Central memory CD8-positive, alpha-beta T cell (primary cell): Measurements from ENCODE around the gene RAC2.

ENCODE experiments used
- ATAC-seq: fragments of 150-1000 bp; cut with Tn5 transposase; replicated peaks from 2 replicates; pipeline ENCODE4 v1.10.0; 2022; ENCODE audit warnings: mild to moderate bottlenecking, moderate FRiP score, moderate number of reproducible peaks; ENCODE audit not compliant: poor library complexity, severe bottlenecking; ENCODE audit errors: extremely low read depth
- DNase-seq, 2 donors: peaks; one replicate each; pipeline ENCODE4 v3.0.0; 2021; ENCODE audit warnings: low spot score in 2 of 2
- H3K27ac Mint-ChIP-seq: one replicate; pipeline ENCODE4 v1.8.0; 2022; ENCODE audit warnings: low read depth, mild to moderate bottlenecking, moderate library complexity, mixed read lengths
- H3K27me3 Mint-ChIP-seq: one replicate; pipeline ENCODE4 v1.8.0; 2022; ENCODE audit warnings: mixed read lengths
- H3K36me3 Mint-ChIP-seq: one replicate; pipeline ENCODE4 v1.8.0; 2022; ENCODE audit warnings: mild to moderate bottlenecking, moderate library complexity, mixed read lengths; ENCODE audit not compliant: insufficient read depth
- H3K4me1 Mint-ChIP-seq: one replicate; pipeline ENCODE4 v1.8.0; 2022; ENCODE audit warnings: mixed read lengths
- H3K4me3 Mint-ChIP-seq: one replicate; pipeline ENCODE4 v1.8.0; 2022; ENCODE audit warnings: mild to moderate bottlenecking, moderate library complexity, mixed read lengths
- H3K9me3 Mint-ChIP-seq: one replicate; pipeline ENCODE4 v1.8.0; 2022; ENCODE audit warnings: mixed read lengths

Gene RAC2

GRCh38 chr22:37244114-37244921 is at the start of gene RAC2:
Gene RAC2 (minus strand): TSS chr22:37244269. CDS start chr22:37244148, 121 bp downstream.
- Mint-ChIP-seq H3K36me3 (peaks cover 32% of the 10 kb centered on the region), H3K27ac (peak within 1 kb of the TSS; percentile 87), H3K4me3 (peak within 1 kb of the TSS; percentile 94), H3K9me3 (no peaks in the 10 kb centered on the region), H3K27me3 (no peaks in the 10 kb centered on the region), H3K4me1 (peaks cover 60% of the 10 kb centered on the region)
- DNase-seq (peak; percentile 64 to 67), ATAC-seq (peak; percentile 57)

GRCh38 chr22:37293172-37293571 is 49.1 kb upstream of the RAC2 start:
- Mint-ChIP-seq H3K27me3 (no peaks in the 10 kb centered on the region), H3K36me3 (peaks cover 49% of the 10 kb centered on the region), H3K4me3 (no peak overlapping the region), H3K4me1 (peaks cover 73% of the 10 kb centered on the region), H3K27ac (peak overlapping the region; percentile 39), H3K9me3 (no peaks in the 10 kb centered on the region)
- DNase-seq (no peak), ATAC-seq (no peak)

GRCh38 chr22:37292641-37293040 is 48.6 kb upstream of the RAC2 start:
- Mint-ChIP-seq H3K27ac (peak overlapping the region; percentile 69), H3K9me3 (no peaks in the 10 kb centered on the region), H3K4me3 (no peak overlapping the region), H3K27me3 (no peaks in the 10 kb centered on the region), H3K36me3 (peaks cover 45% of the 10 kb centered on the region), H3K4me1 (peaks cover 72% of the 10 kb centered on the region)
- DNase-seq = no peak
- ATAC-seq = no peak

DNA sequence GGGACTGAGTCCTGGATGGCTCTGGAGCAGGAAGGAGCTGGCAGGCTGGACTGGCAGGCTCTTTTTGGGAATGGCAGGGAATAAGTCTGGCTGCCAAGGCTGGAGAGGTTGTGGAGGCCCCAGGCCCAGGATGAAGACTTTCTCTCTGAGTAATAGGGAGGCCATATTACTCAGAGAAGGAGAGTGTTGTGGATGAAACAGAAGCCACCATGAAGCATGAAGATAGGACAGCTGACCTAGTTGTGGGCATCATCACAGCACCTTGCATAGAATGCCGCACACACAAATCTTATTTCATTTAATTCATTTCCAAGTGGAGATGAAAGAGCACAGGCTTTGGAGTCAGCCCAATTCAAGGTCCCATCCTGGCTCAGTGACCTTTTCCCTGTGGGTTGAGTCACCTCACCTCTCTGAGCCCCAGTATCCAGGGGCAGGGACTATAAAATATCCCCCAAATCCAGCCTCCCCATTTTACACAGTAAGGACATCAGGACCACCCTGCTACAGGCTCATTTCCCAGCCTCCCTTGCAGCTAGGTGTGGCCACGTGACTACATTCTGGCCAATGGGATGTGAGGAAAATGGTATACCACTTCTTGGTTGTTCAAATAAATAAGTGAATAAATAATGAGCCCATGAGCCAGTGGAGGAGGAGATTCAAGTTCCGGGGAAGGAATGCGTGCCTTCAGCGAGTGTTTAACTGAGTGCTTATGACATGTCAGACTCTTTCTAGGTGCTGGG is 47.7 kb upstream of the RAC2 start:
- no peak for ATAC-seq
- DNase-seq = no peak
- H3K36me3 Mint-ChIP-seq = peaks cover 44% of the 10 kb centered on the region
- no peaks in the 10 kb centered on the region for H3K27me3 Mint-ChIP-seq
- no peaks in the 10 kb centered on the region for H3K9me3 Mint-ChIP-seq
- H3K4me1 Mint-ChIP-seq = peaks cover 78% of the 10 kb centered on the region
- H3K4me3 Mint-ChIP-seq = no peak overlapping the region
- peak overlapping the region; percentile 69 for H3K27ac Mint-ChIP-seq

DNA sequence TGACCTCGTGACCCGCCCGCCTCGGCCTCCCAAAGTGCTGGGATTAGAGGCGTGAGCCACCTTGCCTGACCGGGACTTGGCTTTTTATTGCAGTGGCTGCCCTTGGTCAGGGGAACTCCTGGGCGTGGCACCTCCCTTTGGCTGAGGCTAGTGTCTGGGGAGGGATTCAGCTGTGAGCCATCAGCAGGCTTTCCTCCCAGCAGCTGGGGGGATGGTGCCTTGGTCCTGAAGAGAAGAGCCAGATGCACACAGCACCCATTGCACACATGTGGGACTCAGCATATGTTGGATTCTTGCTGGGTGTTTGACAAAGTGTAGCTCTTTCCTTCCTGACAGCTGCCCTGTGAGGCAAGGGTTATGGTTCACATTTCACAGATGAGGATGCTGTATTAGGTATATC is 46.7 kb upstream of the RAC2 start:
- DNase-seq (no peak), ATAC-seq (no peak)
- Mint-ChIP-seq H3K27me3 (no peaks in the 10 kb centered on the region), H3K27ac (peak overlapping the region; percentile 84), H3K4me1 (peaks cover 84% of the 10 kb centered on the region), H3K4me3 (no peak overlapping the region), H3K9me3 (no peaks in the 10 kb centered on the region), H3K36me3 (peaks cover 42% of the 10 kb centered on the region)

- H3K27ac Mint-ChIP-seq = no peak overlapping the region
- no peaks in the 10 kb centered on the region for H3K27me3 Mint-ChIP-seq
- peak overlapping the region; percentile 1 for H3K4me3 Mint-ChIP-seq
- H3K36me3 Mint-ChIP-seq = peaks cover 45% of the 10 kb centered on the region
- DNase-seq (no peak), ATAC-seq (no peak)
- H3K4me1 Mint-ChIP-seq = peaks cover 87% of the 10 kb centered on the region
- H3K9me3 Mint-ChIP-seq = no peaks in the 10 kb centered on the region
Measured at GRCh38 chr22:37289156-37289735, 45.2 kb upstream of the RAC2 start.

- peaks cover 86% of the 10 kb centered on the region for H3K4me1 Mint-ChIP-seq
- H3K4me3 Mint-ChIP-seq = no peak overlapping the region
- H3K27me3 Mint-ChIP-seq = no peaks in the 10 kb centered on the region
- no peak overlapping the region for H3K27ac Mint-ChIP-seq
- peaks cover 48% of the 10 kb centered on the region for H3K36me3 Mint-ChIP-seq
- DNase-seq = no peak
- ATAC-seq = no peak
- no peaks in the 10 kb centered on the region for H3K9me3 Mint-ChIP-seq
Measured at GRCh38 chr22:37288521-37288920, 44.5 kb upstream of the RAC2 start.

DNA sequence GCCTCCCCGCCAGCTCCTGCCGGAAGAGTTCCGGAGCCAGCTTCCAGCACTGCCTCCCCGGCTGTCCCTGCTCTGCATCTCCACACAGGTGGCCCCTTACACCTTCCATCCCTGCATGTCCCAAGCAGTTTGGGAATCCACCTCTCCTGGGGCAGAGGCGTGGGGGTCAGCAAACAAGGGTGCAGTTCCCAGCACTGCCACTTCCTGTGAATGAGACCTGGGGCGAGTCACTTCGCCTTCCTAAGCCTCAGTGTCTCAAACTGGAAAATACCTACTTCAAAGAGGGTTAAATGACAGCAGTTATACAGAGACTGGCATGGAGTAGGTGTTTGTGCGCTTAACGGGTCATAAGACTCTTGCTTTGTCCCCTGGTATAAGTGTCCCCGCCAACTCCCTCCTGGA is 43.5 kb upstream of the RAC2 start:
- Mint-ChIP-seq H3K27me3 (no peaks in the 10 kb centered on the region), H3K4me1 (peaks cover 85% of the 10 kb centered on the region), H3K9me3 (no peaks in the 10 kb centered on the region), H3K36me3 (peaks cover 43% of the 10 kb centered on the region), H3K27ac (peak overlapping the region; percentile 52), H3K4me3 (peak overlapping the region; percentile 92)
- no peak for ATAC-seq
- no peak for DNase-seq

GRCh38 chr22:37285937-37286336 is 41.9 kb upstream of the RAC2 start:
- DNase-seq (no peak), ATAC-seq (no peak)
- no peaks in the 10 kb centered on the region for H3K27me3 Mint-ChIP-seq
- peaks cover 87% of the 10 kb centered on the region for H3K4me1 Mint-ChIP-seq
- H3K36me3 Mint-ChIP-seq = peaks cover 37% of the 10 kb centered on the region
- H3K9me3 Mint-ChIP-seq = no peaks in the 10 kb centered on the region
- peak overlapping the region; percentile 89 for H3K27ac Mint-ChIP-seq
- peak overlapping the region; percentile 92 for H3K4me3 Mint-ChIP-seq

- H3K9me3 Mint-ChIP-seq = no peaks in the 10 kb centered on the region
- peaks cover 83% of the 10 kb centered on the region for H3K4me1 Mint-ChIP-seq
- peak overlapping the region; percentile 89 for H3K27ac Mint-ChIP-seq
- ATAC-seq (peak; percentile 78), DNase-seq (peak; percentile 31 to 67)
- H3K36me3 Mint-ChIP-seq = peaks cover 37% of the 10 kb centered on the region
- H3K4me3 Mint-ChIP-seq = peak overlapping the region; percentile 92
- no peaks in the 10 kb centered on the region for H3K27me3 Mint-ChIP-seq
Measured at GRCh38 chr22:37284805-37285355, 40.8 kb upstream of the RAC2 start.

DNA sequence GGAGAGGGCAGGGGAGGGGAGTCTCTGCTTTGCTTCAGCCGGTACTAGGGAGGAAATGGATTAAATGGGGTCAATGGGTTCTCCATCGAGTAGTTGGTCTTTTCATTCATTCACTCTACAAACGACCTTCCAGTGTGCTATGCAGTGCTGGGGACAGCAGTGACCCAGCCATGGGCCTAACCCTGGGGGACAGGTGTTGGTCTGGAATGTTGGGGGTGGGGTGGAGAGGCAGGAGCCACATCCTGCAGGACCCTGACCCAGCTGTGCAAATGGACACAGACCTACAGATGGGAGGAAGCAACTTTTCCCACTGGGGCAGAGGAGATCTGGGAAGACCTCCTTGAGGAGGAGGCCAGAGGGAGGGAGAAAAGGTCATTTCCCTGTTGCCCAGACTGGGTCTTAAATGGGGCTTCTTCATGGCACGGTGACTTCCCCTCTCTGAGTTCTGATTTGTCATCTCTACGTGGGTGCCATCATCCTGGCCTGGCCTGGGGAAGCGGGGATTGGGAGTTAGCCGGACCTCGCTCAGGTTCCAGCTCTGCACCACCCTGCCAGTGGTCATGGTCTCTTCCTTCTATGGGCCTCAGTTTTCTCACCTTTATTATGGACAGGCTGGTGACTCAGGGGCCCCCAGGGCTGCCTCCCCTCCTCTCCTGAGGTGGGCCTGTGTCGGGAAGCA is 40.2 kb upstream of the RAC2 start:
- DNase-seq (no peak), ATAC-seq (no peak)
- H3K4me1 Mint-ChIP-seq = peaks cover 83% of the 10 kb centered on the region
- H3K4me3 Mint-ChIP-seq = peak overlapping the region; percentile 92
- H3K27me3 Mint-ChIP-seq = no peaks in the 10 kb centered on the region
- peak overlapping the region; percentile 89 for H3K27ac Mint-ChIP-seq
- peaks cover 31% of the 10 kb centered on the region for H3K36me3 Mint-ChIP-seq
- H3K9me3 Mint-ChIP-seq = no peaks in the 10 kb centered on the region

- no peaks in the 10 kb centered on the region for H3K9me3 Mint-ChIP-seq
- H3K27me3 Mint-ChIP-seq = no peaks in the 10 kb centered on the region
- H3K27ac Mint-ChIP-seq = peak overlapping the region; percentile 89
- peaks cover 28% of the 10 kb centered on the region for H3K36me3 Mint-ChIP-seq
- no peak for ATAC-seq
- DNase-seq = no peak
- H3K4me3 Mint-ChIP-seq = peak overlapping the region; percentile 92
- H3K4me1 Mint-ChIP-seq = peaks cover 82% of the 10 kb centered on the region
Measured at GRCh38 chr22:37283393-37283937, 39.4 kb upstream of the RAC2 start.
